Measurements from ENCODE around the gene B3GLCT.

DNA sequence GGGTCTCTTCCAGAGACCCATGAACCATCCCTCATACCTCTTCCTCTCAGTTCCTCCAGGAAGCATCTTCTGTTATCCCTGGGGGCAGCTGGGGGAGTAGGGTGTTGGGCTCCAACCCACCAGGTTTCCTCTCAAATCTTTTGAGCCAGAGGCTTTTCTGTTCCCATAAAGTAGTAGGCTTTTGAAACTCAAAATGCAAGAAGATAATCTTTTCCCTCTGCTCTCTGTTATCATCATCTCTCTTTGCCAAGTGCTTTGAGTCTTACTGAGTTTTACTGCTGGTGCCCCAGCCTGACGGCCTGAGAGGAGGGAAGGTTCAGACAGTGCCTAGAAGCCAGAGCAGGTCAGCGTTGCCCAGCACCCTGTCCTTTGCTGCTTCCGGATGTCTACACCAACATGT is 157.2 kb downstream of the B3GLCT start:
- TF ChIP-seq, protein P1, sequence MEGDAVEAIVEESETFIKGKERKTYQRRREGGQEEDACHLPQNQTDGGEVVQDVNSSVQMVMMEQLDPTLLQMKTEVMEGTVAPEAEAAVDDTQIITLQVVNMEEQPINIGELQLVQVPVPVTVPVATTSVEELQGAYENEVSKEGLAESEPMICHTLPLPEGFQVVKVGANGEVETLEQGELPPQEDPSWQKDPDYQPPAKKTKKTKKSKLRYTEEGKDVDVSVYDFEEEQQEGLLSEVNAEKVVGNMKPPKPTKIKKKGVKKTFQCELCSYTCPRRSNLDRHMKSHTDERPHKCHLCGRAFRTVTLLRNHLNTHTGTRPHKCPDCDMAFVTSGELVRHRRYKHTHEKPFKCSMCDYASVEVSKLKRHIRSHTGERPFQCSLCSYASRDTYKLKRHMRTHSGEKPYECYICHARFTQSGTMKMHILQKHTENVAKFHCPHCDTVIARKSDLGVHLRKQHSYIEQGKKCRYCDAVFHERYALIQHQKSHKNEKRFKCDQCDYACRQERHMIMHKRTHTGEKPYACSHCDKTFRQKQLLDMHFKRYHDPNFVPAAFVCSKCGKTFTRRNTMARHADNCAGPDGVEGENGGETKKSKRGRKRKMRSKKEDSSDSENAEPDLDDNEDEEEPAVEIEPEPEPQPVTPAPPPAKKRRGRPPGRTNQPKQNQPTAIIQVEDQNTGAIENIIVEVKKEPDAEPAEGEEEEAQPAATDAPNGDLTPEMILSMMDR (conservative IDR thresholded peaks at IDR 0.05; ENCODE audit: low read depth in 2 of 2), result no peak
- TF ChIP-seq EZH2 (IDR thresholded peaks at IDR 0.05; ENCODE audit: low read depth, unreplicated experiment) (no peak), EZH2phosphoT487 (IDR thresholded peaks at IDR 0.05; ENCODE audit: unreplicated experiment) (no peak), POLR2AphosphoS5 (IDR thresholded peaks at IDR 0.05; ENCODE audit: low read depth) (no peak)
